GM12864 (cell line): Measurements from ENCODE around the gene CDK11B.
"Not testable (repeated sequence)": the region's sequence is repeated elsewhere in the genome, so short reads cannot be mapped to it uniquely, and the experiment has no call there.

Experiments
- DNase-seq: peaks from one replicate; pipeline ENCODE4 v3.0.0-alpha.2; 2011; ENCODE audit warnings: low read depth
- H3K4me3 ChIP-seq: 2 replicates; pipeline ENCODE4 v1.5.1; 2011; ENCODE audit warnings: mild to moderate bottlenecking, low read depth, low read length, control low read depth
- CTCF ChIP-seq: IDR thresholded peaks from 2 replicates; pipeline ENCODE4 v1.5.1; 2011; ENCODE audit warnings: low read depth, mild to moderate bottlenecking, moderate library complexity, low read length, control low read depth, inconsistent platforms; ENCODE audit errors: missing control alignments

Gene CDK11B

DNA sequence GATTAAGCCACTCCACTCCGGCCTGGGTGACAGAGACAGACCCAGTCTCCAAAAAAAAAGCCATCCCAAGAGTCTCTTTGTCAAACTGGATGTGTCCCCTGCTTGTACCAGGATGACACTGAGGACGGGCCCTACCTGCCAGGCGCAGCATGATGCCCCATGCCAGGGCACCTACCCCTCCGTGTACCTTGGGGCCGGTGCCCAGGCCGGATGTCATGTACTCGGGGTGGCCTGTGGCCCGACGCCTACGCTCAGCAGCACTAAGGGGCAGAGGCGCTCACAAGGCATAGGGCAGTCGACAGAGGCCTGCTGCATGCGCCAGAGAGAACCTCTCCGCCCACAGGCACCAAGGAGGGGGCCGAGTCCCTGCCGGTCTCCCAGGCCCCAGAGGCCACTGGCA, 19.4 kb downstream of the CDK11B start:
- DNase-seq, H3K4me3 ChIP-seq: not testable (repeated sequence)

GRCh38 chr1:1638528-1638927, 20.3 kb downstream of the CDK11B start:
- not testable (repeated sequence) for DNase-seq, H3K4me3 ChIP-seq

DNA sequence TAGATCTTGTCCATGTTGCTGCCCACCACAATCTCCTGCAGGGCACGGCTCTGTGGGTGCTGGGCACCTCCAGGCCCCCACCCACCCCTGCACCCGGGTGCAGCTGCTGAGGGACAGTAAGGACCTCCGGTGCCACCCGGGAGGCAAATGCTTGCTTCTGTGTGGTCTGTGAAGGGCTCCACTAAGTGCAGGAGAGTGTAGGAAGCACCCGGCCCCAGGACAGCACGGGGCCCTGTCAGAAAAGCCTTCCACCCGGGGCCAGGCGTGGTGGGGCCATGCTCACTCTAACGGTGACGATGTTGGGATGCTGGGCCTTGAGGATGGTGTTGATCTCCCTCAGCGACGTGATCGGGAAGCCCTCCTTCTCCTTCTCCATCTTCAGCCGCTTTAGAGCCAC, 21.3 kb downstream of the CDK11B start:
- DNase-seq, H3K4me3 ChIP-seq: not testable (repeated sequence)

- H3K4me3 ChIP-seq, DNase-seq: not testable (repeated sequence)
These were observed 22.0 kb downstream of the CDK11B start for GRCh38 chr1:1636621-1637478.

DNA sequence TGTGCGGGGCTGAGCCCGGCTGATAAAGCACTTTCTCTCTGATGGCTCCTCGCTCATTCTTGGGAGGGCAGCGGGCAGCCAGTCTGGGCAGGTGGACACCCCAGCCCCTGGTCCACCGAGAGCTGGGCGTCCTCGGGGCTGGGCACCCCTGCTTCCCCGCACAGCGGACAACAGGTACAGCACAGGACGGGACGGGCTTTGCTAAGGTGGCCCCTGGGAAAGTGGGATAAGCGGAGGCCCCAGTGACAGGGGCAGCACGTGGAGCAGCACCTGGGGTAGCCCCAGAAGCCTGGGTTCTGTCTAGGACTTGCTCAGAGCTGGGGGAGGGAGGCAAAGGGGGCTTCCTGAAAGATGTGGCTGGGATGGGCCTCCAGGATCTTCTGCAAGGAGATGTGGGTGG, 24.2 kb downstream of the CDK11B start:
- DNase-seq, H3K4me3 ChIP-seq: not testable (repeated sequence)

GRCh38 chr1:1633409-1633808, 25.4 kb downstream of the CDK11B start:
- not testable (repeated sequence) for DNase-seq, H3K4me3 ChIP-seq

- TF ChIP-seq CTCF: no peak
- H3K4me3 ChIP-seq: no peak within 1 kb of the TSS
- no peak for DNase-seq
These were observed 26.9 kb downstream of the CDK11B start, which contains the start of gene MMP23B for GRCh38 chr1:1631782-1632420. TSS of gene MMP23B (plus strand) at chr1:1632173. CDS start at chr1:1632219, 46 bp downstream.

DNA sequence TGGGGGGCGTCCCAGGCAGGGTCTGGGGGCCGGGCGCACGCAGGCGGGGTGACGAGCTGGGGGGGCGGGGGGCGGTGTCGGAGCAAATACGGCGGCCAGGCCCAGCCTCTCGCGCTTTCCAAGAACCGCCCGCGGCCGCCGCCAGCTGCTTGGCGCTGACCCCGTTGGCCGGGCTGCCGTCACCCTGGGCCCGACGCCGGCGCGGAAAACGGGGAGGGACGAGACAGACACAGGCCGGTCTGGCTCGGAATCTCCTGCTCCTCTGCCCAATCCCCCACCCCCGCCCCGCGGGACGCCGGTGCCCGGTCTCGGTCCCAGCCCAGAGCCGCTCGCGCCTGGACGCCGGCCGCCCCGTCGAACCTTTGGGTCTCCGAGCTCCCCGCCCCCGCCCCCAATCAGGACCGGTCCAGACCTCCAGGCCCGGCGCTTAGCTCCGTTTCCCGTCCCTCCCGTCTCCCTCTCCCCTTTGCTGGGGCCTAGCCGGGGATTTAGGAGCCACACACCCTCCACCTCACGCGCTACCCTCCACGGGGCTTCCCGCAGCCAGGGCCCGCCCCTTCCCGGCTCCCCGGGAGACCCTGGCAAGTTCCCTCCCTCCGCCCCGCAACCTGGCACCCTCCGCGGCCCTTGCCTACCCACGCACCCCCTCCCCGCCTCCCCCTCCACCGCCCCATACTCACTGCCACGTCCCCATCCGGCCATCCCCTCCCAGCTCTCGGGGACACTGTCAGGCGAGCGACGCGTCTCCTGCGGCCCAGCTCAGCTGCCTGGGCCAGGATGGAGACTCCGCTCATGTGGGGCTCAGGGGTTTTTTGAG, 27.6 kb downstream of the CDK11B start:
- TF ChIP-seq CTCF: no peak
- H3K4me3 ChIP-seq: no peak overlapping the region; the same call in 1 of the 2 replicates
- no peak for DNase-seq

GRCh38 chr1:1630191-1630964, 28.4 kb downstream of the CDK11B start:
- DNase-seq: peak; percentile 76
- peak; percentile 7 for TF ChIP-seq CTCF
- H3K4me3 ChIP-seq: peak overlapping the region; percentile 29
